GOT3 (cell line): ENCODE measurements around the gene DLEC1.

Source experiments
- DNase-seq: peaks from one replicate; lab custom pipeline; 2025; ENCODE audit warnings: mixed read lengths; lab: John Stamatoyannopoulos, UW

DLEC1 gene

GRCh38 chr3:38039101-38039898 lies at the start of gene DLEC1:
DLEC1 (plus strand) TSS chr3:38039208; CDS start chr3:38039226, 18 bp downstream.
- DNase-seq: no peak

- DNase-seq: no peak
Observed at GRCh38 chr3:37989821-37990480, 49.1 kb upstream of the DLEC1 start.

GRCh38 chr3:37990527-37990926 lies 48.5 kb upstream of the DLEC1 start, which contains the start of gene VILL:
VILL (plus strand) TSS chr3:37990786; CDS start chr3:37993673, 2,887 bp downstream.
- DNase-seq: no peak

GRCh38 chr3:37991109-37991508 lies 47.9 kb upstream of the DLEC1 start:
- no peak for DNase-seq

GRCh38 chr3:37991823-37992222 lies 47.2 kb upstream of the DLEC1 start:
- no peak for DNase-seq

GRCh38 chr3:37992271-37993066 lies 46.5 kb upstream of the DLEC1 start:
- no peak for DNase-seq

- no peak for DNase-seq
Observed at GRCh38 chr3:37993067-37993455, 45.9 kb upstream of the DLEC1 start.

- DNase-seq: no peak
Observed at GRCh38 chr3:37993460-37993819, 45.6 kb upstream of the DLEC1 start.

GRCh38 chr3:37993820-37994638 lies 45.0 kb upstream of the DLEC1 start:
- peak; percentile 38 for DNase-seq

GRCh38 chr3:37994639-37994972 lies 44.4 kb upstream of the DLEC1 start:
- no peak for DNase-seq

GRCh38 chr3:37995652-37996641 lies 43.1 kb upstream of the DLEC1 start:
- no peak for DNase-seq

GRCh38 chr3:37996785-37997301 lies 42.2 kb upstream of the DLEC1 start:
- peak; percentile 20 for DNase-seq

GRCh38 chr3:37997342-37997741 lies 41.7 kb upstream of the DLEC1 start:
- no peak for DNase-seq

GRCh38 chr3:37997791-37998370 lies 41.1 kb upstream of the DLEC1 start:
- DNase-seq: no peak

- no peak for DNase-seq
Observed at GRCh38 chr3:37999836-38000235, 39.2 kb upstream of the DLEC1 start.

- DNase-seq: no peak
Observed at GRCh38 chr3:38000242-38000916, 38.6 kb upstream of the DLEC1 start.

GRCh38 chr3:38000965-38001455 lies 38.0 kb upstream of the DLEC1 start:
- DNase-seq: no peak

- no peak for DNase-seq
Observed at GRCh38 chr3:38001456-38002081, 37.4 kb upstream of the DLEC1 start.
